HG03439 (cell line): ENCODE data around the gene LRRC63.
"Not testable (repeated sequence)": the region's sequence is repeated elsewhere in the genome, so short reads cannot be mapped to it uniquely, and the experiment has no call there.

Source experiments
- ATAC-seq: cut with Tn5 transposase; IDR thresholded peaks from one replicate; pipeline ENCODE4 v1.9.1; 2021; ENCODE audit warnings: mild to moderate bottlenecking, moderate library complexity; ENCODE audit not compliant: unreplicated experiment

The LRRC63 gene

GRCh38 chr13:46232281-46232680 is 20.6 kb downstream of the LRRC63 start:
- no peak for ATAC-seq

GRCh38 chr13:46235286-46235685 is 23.6 kb downstream of the LRRC63 start:
- ATAC-seq, result no peak

- ATAC-seq, result no peak
Measured at GRCh38 chr13:46265292-46265691, 53.6 kb downstream of the LRRC63 start.

- ATAC-seq, result no peak
Measured at GRCh38 chr13:46267166-46267565, 55.4 kb downstream of the LRRC63 start.

GRCh38 chr13:46270416-46270815 is 58.7 kb downstream of the LRRC63 start:
- no peak for ATAC-seq

- no peak for ATAC-seq
Measured at GRCh38 chr13:46274094-46274698, 62.5 kb downstream of the LRRC63 start.

- ATAC-seq, result no peak
Measured at GRCh38 chr13:46278474-46278873, 66.7 kb downstream of the LRRC63 start.

GRCh38 chr13:46281779-46282178 is 70.1 kb downstream of the LRRC63 start:
- ATAC-seq, result no peak

- ATAC-seq, result not testable (repeated sequence)
Measured at GRCh38 chr13:46283912-46284824, 72.4 kb downstream of the LRRC63 start.

- no peak for ATAC-seq
Measured at GRCh38 chr13:46286972-46287371, 75.2 kb downstream of the LRRC63 start.

- peak; percentile 61 for ATAC-seq
Measured at GRCh38 chr13:46288570-46289259, 77.0 kb downstream of the LRRC63 start.

- no peak for ATAC-seq
Measured at GRCh38 chr13:46289260-46289955, 77.7 kb downstream of the LRRC63 start.

GRCh38 chr13:46290434-46290833 is 78.7 kb downstream of the LRRC63 start:
- ATAC-seq, result no peak

GRCh38 chr13:46293436-46293835 is 81.7 kb downstream of the LRRC63 start:
- ATAC-seq, result no peak

GRCh38 chr13:46295491-46296114 is 83.9 kb downstream of the LRRC63 start:
- ATAC-seq, result no peak

- no peak for ATAC-seq
Measured at GRCh38 chr13:46296115-46296822, 84.5 kb downstream of the LRRC63 start.

GRCh38 chr13:46296921-46297320 is 85.2 kb downstream of the LRRC63 start:
- no peak for ATAC-seq

GRCh38 chr13:46297361-46297811 is 85.7 kb downstream of the LRRC63 start:
- no peak for ATAC-seq

GRCh38 chr13:46303742-46304385 is 92.1 kb downstream of the LRRC63 start:
- no peak for ATAC-seq
